Gastroesophageal sphincter (tissue), 4 donors: ENCODE results near the gene UBA6. TPM values are rescaled to one million over a fixed set of nuclear protein-coding genes. Genes with fewer than 3 reads are reported as not detected.

Experiments
- ATAC-seq: fragments of 150-250 bp; one replicate; pipeline ENCODE4 v1.9.1; 2016; ENCODE audit warnings: mild to moderate bottlenecking, moderate library complexity
- H3K27ac ChIP-seq, 4 donors: fragments of 200-600 bp; sonication (generic) in 3 of 4; 1 replicate in 3 of 4; 2 replicates in 1 of 4; pipeline ENCODE4 v1.5.1; 2016 to 2019
- H3K27me3 ChIP-seq: fragments of 200-600 bp; sonication (generic); one replicate; pipeline ENCODE4 v1.5.1; 2019
- H3K36me3 ChIP-seq, 2 donors: fragments of 200-600 bp; sonication (generic); one replicate each; pipeline ENCODE4 v1.5.1; 2019; ENCODE audit warnings: control low read depth in 1 of 2
- H3K4me1 ChIP-seq, 3 donors: fragments of 200-600 bp; sonication (generic); 1 replicate in 2 of 3; 2 replicates in 1 of 3; pipeline ENCODE4 v1.5.1; 2016 to 2019; ENCODE audit warnings: control low read depth in 2 of 3
- H3K4me3 ChIP-seq, 2 donors: fragments of 200-600 bp; sonication (generic); one replicate each; pipeline ENCODE4 v1.5.1; 2019; ENCODE audit warnings: mild to moderate bottlenecking in 1 of 2, moderate library complexity in 1 of 2
- H3K9me3 ChIP-seq, 3 donors: fragments of 200-600 bp; sonication (generic); one replicate each; pipeline ENCODE4 v1.5.1; 2017 to 2019; ENCODE audit warnings: control low read depth in 2 of 3
- CTCF ChIP-seq, 4 experiments: fragments of 200-600 bp in 2 of 4; fragments of 450-650 bp in 2 of 4; sonication (generic) in 1 of 4; IDR thresholded peaks; one replicate each; pipeline ENCODE4 v1.5.1; 2017 to 2019; ENCODE audit warnings: antibody characterized with exemption in 4 of 4, mild to moderate bottlenecking in 2 of 4, moderate library complexity in 2 of 4
- EP300 ChIP-seq: sonication (generic); formaldehyde crosslinking; IDR thresholded peaks from one replicate; pipeline ENCODE4 v1.6.1; 2017; ENCODE audit warnings: antibody characterized with exemption, mild to moderate bottlenecking
- POLR2A ChIP-seq, 2 donors: fragments of 450-650 bp; IDR thresholded peaks; one replicate each; pipeline ENCODE4 v1.6.1; 2017; ENCODE audit warnings: antibody characterized with exemption in 2 of 2, mild to moderate bottlenecking in 2 of 2, moderate library complexity in 1 of 2
- POLR2AphosphoS5 ChIP-seq: sonication (generic); formaldehyde crosslinking; IDR thresholded peaks from one replicate; pipeline ENCODE4 v1.6.1; 2017; ENCODE audit warnings: antibody characterized with exemption
- WGBS, 2 donors: methylation state at CpG; one replicate each; pipeline ENCODE4 v1.1.5; 2018; ENCODE audit warnings: low coverage in 1 of 2; 5-methylcytosine and 5-hydroxymethylcytosine counted together
- total RNA-seq, 4 donors: library from RNA; depleted of rRNA; stranded (reverse); fragments of >200 nt; gene quantifications; one replicate each; pipeline ENCODE4 v1.1.0, GENCODE V29; 2016

Gene UBA6
- total RNA-seq, 4 donors from 2014 or later, result 29.9 to 87.6 (median 46.7) TPM

- no peak for ATAC-seq
- TF ChIP-seq EP300, result no peak
- TF ChIP-seq POLR2AphosphoS5, result no peak
- TF ChIP-seq POLR2A (IDR thresholded peaks at IDR 0.05), result no peak
- TF ChIP-seq CTCF (IDR thresholded peaks at IDR 0.05), result no peak
- peaks cover 0 to 48% of the 10 kb centered on the region in 2 donors for H3K36me3 ChIP-seq
- no CpG with 5 or more reads among the region's 2 CpGs for WGBS, 2 donors
- H3K4me1 ChIP-seq, result no peaks in the 10 kb centered on the region
- H3K27ac ChIP-seq, result no peak overlapping the region
- H3K4me3 ChIP-seq, result no peak overlapping the region
- H3K9me3 ChIP-seq, result no peaks in the 10 kb centered on the region
- no peaks in the 10 kb centered on the region for H3K27me3 ChIP-seq
Observed at GRCh38 chr4:67717586-67717985, 16.6 kb upstream of the UBA6 start.

- Histone ChIP-seq H3K27me3 (no peaks in the 10 kb centered on the region), H3K27ac (no peak overlapping the region), H3K36me3 (peaks cover 0 to 28% of the 10 kb centered on the region in 2 donors), H3K9me3 (no peaks in the 10 kb centered on the region), H3K4me1 (no peaks in the 10 kb centered on the region), H3K4me3 (no peak overlapping the region)
- no peak for ATAC-seq
- TF ChIP-seq EP300 (no peak), CTCF (IDR thresholded peaks at IDR 0.05) (no peak), POLR2AphosphoS5 (no peak), POLR2A (IDR thresholded peaks at IDR 0.05) (no peak)
- WGBS, 2 donors, result 87 to 89% methylated on average over 3 to 5 of the region's 6 CpGs
Observed at GRCh38 chr4:67714955-67715354, 14.0 kb upstream of the UBA6 start.

GRCh38 chr4:67714248-67714583, 13.3 kb upstream of the UBA6 start:
- peaks cover 0 to 29% of the 10 kb centered on the region in 2 donors for H3K36me3 ChIP-seq
- H3K4me3 ChIP-seq, result no peak overlapping the region
- ATAC-seq, result no peak
- no peak overlapping the region for H3K27ac ChIP-seq
- no peaks in the 10 kb centered on the region for H3K4me1 ChIP-seq
- WGBS, 2 donors, result 86 to 89% methylated on average over 1 of the region's 1 CpG
- no peaks in the 10 kb centered on the region for H3K9me3 ChIP-seq
- no peaks in the 10 kb centered on the region for H3K27me3 ChIP-seq
- no peak for TF ChIP-seq POLR2AphosphoS5
- TF ChIP-seq EP300, result no peak
- no peak for TF ChIP-seq POLR2A (IDR thresholded peaks at IDR 0.05)
- no peak for TF ChIP-seq CTCF (IDR thresholded peaks at IDR 0.05)

- H3K27ac ChIP-seq, result no peak overlapping the region
- TF ChIP-seq CTCF (IDR thresholded peaks at IDR 0.05) (no peak), EP300 (no peak), POLR2A (IDR thresholded peaks at IDR 0.05) (no peak), POLR2AphosphoS5 (no peak)
- no peaks in the 10 kb centered on the region for H3K4me1 ChIP-seq
- H3K9me3 ChIP-seq, result no peaks in the 10 kb centered on the region
- no peak overlapping the region for H3K4me3 ChIP-seq
- no peak for ATAC-seq
- no peaks in the 10 kb centered on the region for H3K27me3 ChIP-seq
- 66 to 70% methylated on average over 6 to 8 of the region's 12 CpGs for WGBS, 2 donors
- H3K36me3 ChIP-seq, result peaks cover 0 to 29% of the 10 kb centered on the region in 2 donors
Observed at GRCh38 chr4:67713529-67714247, 12.7 kb upstream of the UBA6 start.
